Trophoblast cell (in vitro differentiated cells and primary cell): ENCODE measurements around the gene TMIGD2.
A peak's percentile ranks its signal among the peaks of the same experiment; 100 is the strongest.

ENCODE experiments used
- DNase-seq, 2 donors: peaks; one replicate each; pipeline ENCODE4 v3.0.0-alpha.2; 2016
- H2AFZ ChIP-seq: 2 replicates; pipeline ENCODE4 v1.6.1; 2013; ENCODE audit warnings: low read length, moderate library complexity, mild to moderate bottlenecking; ENCODE audit not compliant: insufficient read depth, poor library complexity
- H2AK5ac ChIP-seq: 2 replicates; pipeline ENCODE4 v1.6.1; 2013; ENCODE audit warnings: mild to moderate bottlenecking, low read length
- H2BK120ac ChIP-seq: 2 replicates; pipeline ENCODE4 v1.6.1; 2013; ENCODE audit warnings: low read length, mild to moderate bottlenecking, moderate library complexity; ENCODE audit not compliant: insufficient read depth, poor library complexity
- H2BK12ac ChIP-seq: 2 replicates; pipeline ENCODE4 v1.6.1; 2013; ENCODE audit warnings: mild to moderate bottlenecking, low read length, moderate library complexity
- H2BK5ac ChIP-seq: 2 replicates; pipeline ENCODE4 v1.6.1; 2013; ENCODE audit warnings: low read length, low read depth, moderate library complexity, mild to moderate bottlenecking; ENCODE audit not compliant: poor library complexity
- H3K14ac ChIP-seq: 2 replicates; pipeline ENCODE4 v1.6.1; 2013; ENCODE audit warnings: mild to moderate bottlenecking, low read length
- H3K18ac ChIP-seq: 2 replicates; pipeline ENCODE4 v1.6.1; 2013; ENCODE audit warnings: mild to moderate bottlenecking, low read length
- H3K23ac ChIP-seq: 2 replicates; pipeline ENCODE4 v1.6.1; 2013; ENCODE audit warnings: low read length
- H3K27ac ChIP-seq: 2 replicates; pipeline ENCODE4 v1.5.1; 2013; ENCODE audit warnings: low read depth, mild to moderate bottlenecking, inconsistent platforms, low read length, moderate library complexity
- H3K27me3 ChIP-seq: 2 replicates; pipeline ENCODE4 v1.6.1; 2013; ENCODE audit warnings: inconsistent platforms, mild to moderate bottlenecking, low read length, moderate library complexity; ENCODE audit not compliant: insufficient read depth
- H3K36me3 ChIP-seq, 2 experiments: 1 replicate in 1 of 2; 2 replicates in 1 of 2; pipeline ENCODE4 v1.6.1; 2013; ENCODE audit warnings: low read length in 2 of 2, mild to moderate bottlenecking in 2 of 2, moderate library complexity in 1 of 2; ENCODE audit not compliant: insufficient read depth in 2 of 2, control insufficient read depth in 1 of 2
- H3K4ac ChIP-seq: 2 replicates; pipeline ENCODE4 v1.6.1; 2013; ENCODE audit warnings: low read depth, mild to moderate bottlenecking, low read length, moderate library complexity
- H3K4me1 ChIP-seq, 2 experiments: 1 replicate in 1 of 2; 2 replicates in 1 of 2; pipeline ENCODE4 v1.6.1; 2013; ENCODE audit warnings: low read length in 2 of 2, mild to moderate bottlenecking in 2 of 2, moderate library complexity in 1 of 2; ENCODE audit not compliant: insufficient read depth in 2 of 2, control insufficient read depth in 1 of 2
- H3K4me2 ChIP-seq: 2 replicates; pipeline ENCODE4 v1.6.1; 2013; ENCODE audit warnings: inconsistent platforms, mild to moderate bottlenecking, low read length, moderate library complexity
- H3K4me3 ChIP-seq: 2 replicates; pipeline ENCODE4 v1.5.1; 2013; ENCODE audit warnings: mild to moderate bottlenecking, low read depth, low read length, inconsistent platforms
- H3K79me1 ChIP-seq: one replicate; pipeline ENCODE4 v1.6.1; 2013; ENCODE audit warnings: low read length
- H3K79me2 ChIP-seq: 2 replicates; pipeline ENCODE4 v1.6.1; 2013; ENCODE audit warnings: low read length, mild to moderate bottlenecking; ENCODE audit not compliant: control insufficient read depth, insufficient read depth, poor library complexity
- H3K9ac ChIP-seq: 2 replicates; pipeline ENCODE4 v1.6.1; 2013; ENCODE audit warnings: mild to moderate bottlenecking, low read length
- H3K9me3 ChIP-seq: 2 replicates; pipeline ENCODE4 v1.6.1; 2013; ENCODE audit warnings: low read depth, mild to moderate bottlenecking, control low read depth, inconsistent platforms, low read length; ENCODE audit not compliant: insufficient read depth
- H4K12ac ChIP-seq: 2 replicates; pipeline ENCODE4 v1.6.1; 2013; ENCODE audit warnings: low read depth, mild to moderate bottlenecking, low read length, moderate library complexity
- H4K8ac ChIP-seq: 2 replicates; pipeline ENCODE4 v1.6.1; 2013; ENCODE audit warnings: low read depth, mild to moderate bottlenecking, low read length, moderate library complexity
- H4K91ac ChIP-seq: one replicate; pipeline ENCODE4 v1.6.1; 2013; ENCODE audit warnings: low read depth, mild to moderate bottlenecking, low read length, moderate library complexity
- WGBS: extraction: QIAGEN DNeasy Blood & Tissue Kit; methylation state at CpG from one replicate; pipeline ENCODE4 v1.1.7; 2013; ENCODE audit warnings: missing lambda C conversion rate; ENCODE audit not compliant: insufficient read length, insufficient coverage; ENCODE audit errors: extremely low coverage; 5-methylcytosine and 5-hydroxymethylcytosine counted together

TMIGD2 gene

DNA sequence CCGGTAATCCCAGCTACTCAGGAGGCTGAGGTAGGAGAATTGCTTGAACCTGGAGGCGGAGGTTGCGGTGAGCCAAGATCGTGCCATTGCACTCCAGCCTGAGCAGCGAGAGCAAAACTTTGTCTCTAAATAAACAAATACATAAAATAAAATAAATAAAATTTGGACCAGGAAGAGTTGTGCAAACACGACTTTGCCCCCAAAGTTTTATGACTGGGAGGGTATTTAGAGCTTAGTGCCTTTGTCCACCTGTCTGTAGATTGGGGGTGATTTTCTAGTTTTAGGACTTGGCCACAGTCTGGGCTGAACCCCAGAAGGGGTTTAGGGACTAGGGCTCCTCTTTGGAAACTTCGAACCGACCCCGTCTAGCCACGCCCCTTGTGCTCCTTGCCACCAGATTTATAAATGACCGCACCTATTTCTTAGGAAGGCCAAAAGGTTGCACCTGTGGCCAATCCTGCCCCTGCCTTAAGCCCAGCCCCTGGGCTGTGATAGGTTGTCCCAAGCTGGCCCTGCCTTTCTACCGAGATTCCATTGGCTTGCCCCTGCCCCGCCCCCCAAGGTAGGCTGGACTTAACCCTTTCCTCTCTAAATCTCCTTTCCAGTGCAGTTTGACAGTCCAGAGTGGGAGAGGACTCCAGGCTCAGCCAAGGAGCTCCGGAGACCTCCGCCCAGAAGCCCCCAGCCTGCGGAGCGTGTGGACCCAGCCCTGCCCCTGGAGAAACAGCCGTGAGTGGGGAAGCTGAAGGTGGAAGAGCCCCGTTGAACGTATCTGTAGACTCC lies 17.8 kb downstream of the TMIGD2 start:
- peak in 1 of 2 donors; percentile 27 for DNase-seq
- Histone ChIP-seq H2AFZ (no peak overlapping the region), H2BK5ac (no peak overlapping the region), H3K23ac (no peak overlapping the region), H3K4me1 (peaks cover 3 to 8% of the 10 kb centered on the region in 2 experiments), H3K36me3 (no peaks in the 10 kb centered on the region), H2BK12ac (no peak overlapping the region), H3K27ac (no peak overlapping the region), H3K18ac (no peak overlapping the region), H3K27me3 (peaks cover 6% of the 10 kb centered on the region), H2BK120ac (no peak overlapping the region), H3K79me1 (peaks cover 5% of the 10 kb centered on the region), H4K8ac (no peak overlapping the region), H3K79me2 (peaks cover under 1% of the 10 kb centered on the region), H4K12ac (no peak overlapping the region), H3K9me3 (no peaks in the 10 kb centered on the region), H2AK5ac (no peak overlapping the region), H3K9ac (no peak overlapping the region), H3K4me2 (no peak overlapping the region), H3K4ac (no peak overlapping the region), H3K14ac (no peak overlapping the region), H3K4me3 (no peak overlapping the region), H4K91ac (no peak overlapping the region)
- WGBS, result no CpG with 5 or more reads among the region's 20 CpGs

DNA sequence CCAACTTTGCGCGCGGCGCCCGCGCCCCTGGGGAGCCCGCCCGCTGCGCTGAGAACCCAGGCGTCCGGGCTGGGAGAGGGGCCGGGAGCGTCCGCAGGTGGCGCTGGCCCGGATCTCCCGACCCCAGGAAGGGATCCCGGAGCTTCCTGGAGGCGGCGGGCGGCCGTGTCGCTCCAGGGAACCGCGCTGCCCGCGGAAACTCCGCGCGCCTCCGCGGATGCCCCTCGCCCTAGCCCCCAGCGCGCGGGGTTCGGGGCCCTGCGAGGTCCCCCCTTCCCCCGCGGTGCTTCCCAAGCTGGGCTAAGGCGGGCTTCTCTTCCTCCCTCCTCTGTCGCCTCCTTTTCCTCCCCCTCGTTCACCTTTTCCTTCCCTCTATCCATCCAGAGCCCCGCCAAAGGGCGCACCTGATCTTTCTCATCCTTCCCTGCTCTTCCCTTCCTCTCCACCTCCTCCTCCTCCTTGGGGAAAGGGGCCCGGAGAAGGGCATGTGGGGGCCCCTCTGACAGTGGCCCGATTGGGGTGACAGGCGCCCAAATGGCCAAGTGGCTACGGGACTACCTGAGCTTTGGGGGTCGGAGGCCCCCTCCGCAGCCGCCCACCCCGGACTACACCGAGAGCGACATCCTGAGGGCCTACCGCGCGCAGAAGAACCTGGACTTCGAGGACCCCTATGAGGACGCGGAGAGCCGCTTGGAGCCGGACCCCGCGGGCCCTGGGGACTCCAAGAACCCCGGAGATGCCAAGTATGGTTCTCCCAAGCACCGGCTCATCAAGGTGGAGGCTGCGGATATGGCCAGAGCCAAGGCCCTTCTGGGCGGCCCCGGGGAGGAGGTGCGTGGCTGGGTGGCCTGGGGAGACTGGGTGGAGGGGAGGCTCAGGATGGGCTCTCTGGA lies 22.4 kb downstream of the TMIGD2 start:
- Histone ChIP-seq H4K91ac (peak overlapping the region; percentile 90), H3K4me2 (peak overlapping the region; percentile 97), H3K9me3 (no peaks in the 10 kb centered on the region), H3K36me3 (no peaks in the 10 kb centered on the region), H3K27me3 (peaks cover 8% of the 10 kb centered on the region), H3K4me1 (peaks cover 11 to 13% of the 10 kb centered on the region in 2 experiments), H4K8ac (peak overlapping the region; percentile 84), H4K12ac (no peak overlapping the region), H3K14ac (peak overlapping the region; percentile 82), H2BK120ac (peak overlapping the region; percentile 63), H3K4ac (peak overlapping the region; percentile 78), H2BK12ac (peak overlapping the region; percentile 15), H3K23ac (no peak overlapping the region), H3K4me3 (peak overlapping the region; percentile 45), H2AFZ (peak overlapping the region; percentile 48), H3K79me2 (peaks cover 2% of the 10 kb centered on the region), H2BK5ac (peak overlapping the region; percentile 47), H2AK5ac (peak overlapping the region; percentile 44), H3K18ac (peak overlapping the region; percentile 22), H3K79me1 (peaks cover 10% of the 10 kb centered on the region), H3K9ac (no peak overlapping the region), H3K27ac (no peak overlapping the region)
- WGBS, result no CpG with 5 or more reads among the region's 71 CpGs
- DNase-seq, result no peak

DNA sequence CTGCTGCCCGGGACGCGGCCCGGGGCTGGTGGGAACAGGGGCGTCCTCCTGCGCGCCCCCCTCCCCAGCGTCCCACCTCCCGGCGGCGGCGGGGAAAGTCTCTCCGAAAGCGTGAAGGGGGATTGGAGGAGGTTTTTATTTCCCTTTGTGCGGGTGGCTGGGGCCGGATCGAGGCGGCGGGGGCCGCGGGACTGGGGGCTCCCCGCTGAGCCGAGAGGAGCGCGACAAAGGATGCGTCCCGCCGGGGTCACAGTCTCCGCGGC lies 23.0 kb downstream of the TMIGD2 start:
- DNase-seq, result no peak
- Histone ChIP-seq H2AK5ac (peak overlapping the region; percentile 44), H4K12ac (no peak overlapping the region), H3K27me3 (peaks cover 8% of the 10 kb centered on the region), H3K4me2 (peak overlapping the region; percentile 97), H4K8ac (peak overlapping the region; percentile 84), H3K4me1 (peaks cover 11 to 13% of the 10 kb centered on the region in 2 experiments), H3K9me3 (no peaks in the 10 kb centered on the region), H3K23ac (no peak overlapping the region), H3K14ac (peak overlapping the region; percentile 82), H3K4ac (peak overlapping the region; percentile 78), H3K79me1 (peaks cover 10% of the 10 kb centered on the region), H2BK12ac (peak overlapping the region; percentile 15), H3K4me3 (peak overlapping the region; percentile 45), H3K27ac (no peak overlapping the region), H3K18ac (peak overlapping the region; percentile 21), H3K9ac (no peak overlapping the region), H2AFZ (peak overlapping the region; percentile 48), H2BK120ac (peak overlapping the region; percentile 63), H4K91ac (peak overlapping the region; percentile 90), H3K79me2 (peaks cover 2% of the 10 kb centered on the region), H3K36me3 (no peaks in the 10 kb centered on the region), H2BK5ac (peak overlapping the region; percentile 47)
- WGBS, result no CpG with 5 or more reads among the region's 30 CpGs

DNA sequence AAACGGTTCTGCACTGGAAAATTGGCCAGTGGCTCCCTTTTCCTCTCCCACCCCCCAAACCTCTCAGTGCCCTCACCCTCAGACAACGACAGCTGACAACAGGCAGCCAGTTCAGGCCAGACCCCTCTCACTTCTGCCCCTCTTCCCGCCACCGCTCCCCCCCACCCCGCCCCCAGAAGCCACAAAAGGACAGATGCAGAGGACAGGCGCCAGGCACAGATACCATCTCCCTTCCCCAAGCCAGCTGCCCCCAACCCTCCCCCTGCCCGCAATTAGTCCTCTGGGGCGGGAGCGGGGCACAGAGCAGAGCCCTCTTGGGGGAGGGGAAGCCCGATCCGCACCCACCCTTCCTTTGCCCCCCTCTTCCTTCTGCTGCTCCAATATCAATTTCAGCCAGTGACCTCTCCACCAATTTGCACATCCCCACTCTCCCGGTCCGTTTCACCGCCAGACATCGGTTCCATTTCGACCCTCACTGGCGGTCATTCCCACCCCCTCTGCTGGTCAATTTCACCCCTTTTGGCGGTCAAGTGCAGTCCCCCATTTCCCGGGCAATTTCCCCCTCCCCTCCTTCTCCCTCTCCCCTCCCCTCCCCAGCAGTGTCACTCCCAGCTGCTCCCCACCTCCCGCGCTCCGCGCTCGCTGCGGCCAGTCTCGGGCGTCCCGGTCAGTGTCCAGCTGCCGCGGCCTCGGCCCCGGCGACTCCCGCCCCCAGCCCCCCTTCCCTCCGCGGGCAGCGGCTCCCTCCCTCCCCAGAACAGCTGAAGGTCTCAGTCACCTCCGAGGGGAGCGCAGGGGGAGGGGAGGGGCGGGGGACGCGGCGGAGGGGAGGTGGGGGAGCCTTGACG lies 23.5 kb downstream of the TMIGD2 start, which contains the start of gene SHD:
TSS of gene SHD (plus strand) at position 848 of the 848 bp plus-strand sequence. CDS start 798 bp downstream, outside the sequence.
- H2AK5ac ChIP-seq, result peak within 1 kb of the TSS; percentile 44
- peak within 1 kb of the TSS; percentile 90 for H4K91ac ChIP-seq
- WGBS, result no CpG with 5 or more reads among the region's 44 CpGs

More for the DNA sequence above, 23.5 kb downstream of the TMIGD2 start, which contains the start of gene SHD:
- Histone ChIP-seq H3K23ac (no peak within 1 kb of the TSS), H4K12ac (no peak within 1 kb of the TSS), H2BK12ac (peak within 1 kb of the TSS; percentile 15), H2BK5ac (peak within 1 kb of the TSS; percentile 64), H3K14ac (peak within 1 kb of the TSS; percentile 82), H3K4me1 (peaks cover 11 to 13% of the 10 kb centered on the region in 2 experiments), H4K8ac (peak within 1 kb of the TSS; percentile 84), H3K4me2 (peak within 1 kb of the TSS; percentile 97), H3K9me3 (no peaks in the 10 kb centered on the region), H3K9ac (no peak within 1 kb of the TSS), H3K27ac (peak within 1 kb of the TSS; percentile 81), H3K36me3 (no peaks in the 10 kb centered on the region), H3K79me2 (peaks cover 2% of the 10 kb centered on the region), H3K18ac (peak within 1 kb of the TSS; percentile 22), H2AFZ (peak within 1 kb of the TSS; percentile 48), H3K4ac (peak within 1 kb of the TSS; percentile 78), H3K4me3 (peak within 1 kb of the TSS; percentile 63), H3K79me1 (peaks cover 10% of the 10 kb centered on the region), H3K27me3 (peaks cover 8% of the 10 kb centered on the region), H2BK120ac (peak within 1 kb of the TSS; percentile 63)
- no peak for DNase-seq
